ENCODE results near the gene PAK5. TPM values are rescaled to one million over a fixed set of nuclear protein-coding genes. Genes with fewer than 3 reads are reported as not detected.

Gene PAK5
- total and polyA plus RNA-seq, 4 donors: 0.02 to 0.17 (median 0.04) TPM; not detected in 1

GRCh38 chr20:9574181-9574580, 264.7 kb downstream of the PAK5 start:
- WGBS: 49% methylated on average over 7 of the region's 7 CpGs
- no peak overlapping the region for H3K27ac ChIP-seq (ENCODE audit: low read depth in 1 of 2, low read length in 2 of 2)

DNA sequence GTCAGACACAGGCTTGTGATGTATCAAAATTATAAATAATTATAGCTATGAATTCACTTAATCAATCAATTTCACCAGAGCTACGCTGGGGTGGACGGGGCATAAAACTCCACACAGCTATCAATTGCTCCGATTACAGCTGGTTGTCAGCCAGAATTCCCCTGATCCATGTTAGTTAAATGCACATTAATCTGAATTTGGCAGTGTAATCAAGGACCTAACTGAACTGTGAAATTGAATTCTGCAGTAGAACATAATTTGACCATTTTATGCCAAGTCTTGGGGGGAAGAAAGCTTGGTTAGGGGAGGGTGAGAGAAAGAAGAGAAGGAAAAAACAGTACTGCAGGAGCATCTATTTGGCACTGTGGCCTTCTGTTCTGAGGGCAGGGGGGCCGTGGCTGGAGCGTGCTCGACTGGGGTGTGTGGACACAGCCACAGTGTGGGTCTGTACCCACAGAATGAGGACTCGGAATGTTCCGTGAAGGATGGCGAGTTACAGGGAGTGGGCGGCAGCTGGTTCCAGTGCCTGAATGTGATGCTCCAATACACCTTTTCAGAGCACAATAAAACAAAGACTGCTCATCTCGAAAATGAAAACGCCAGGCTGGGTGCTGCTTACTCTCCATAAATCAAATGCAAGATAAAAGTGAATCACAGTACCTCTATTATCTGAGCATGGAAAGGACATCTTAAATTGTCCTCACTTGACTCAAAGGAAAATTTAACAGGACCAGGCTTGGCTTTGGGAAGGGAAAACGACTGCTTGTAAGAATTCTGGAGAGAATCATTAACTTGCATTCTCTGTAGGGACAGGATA, 265.3 kb downstream of the PAK5 start:
- 36% methylated on average over 13 of the region's 13 CpGs for WGBS
- no peak for DNase-seq (ENCODE audit: low spot score)
- peaks cover 0 to 9% (median 0%) of the 10 kb centered on the region in 4 donors for H3K27me3 ChIP-seq (ENCODE audit: control insufficient read depth in 4 of 4, insufficient read depth in 4 of 4, low read length in 3 of 4)
- H3K9me3 ChIP-seq (ENCODE audit: control insufficient read depth in 4 of 4, low read length in 3 of 4): peaks cover 0 to 4% (median 0%) of the 10 kb centered on the region in 4 donors
- no peak overlapping the region for H3K27ac ChIP-seq (ENCODE audit: low read depth in 1 of 2, low read length in 2 of 2)
- H3K4me3 ChIP-seq (ENCODE audit: low read depth in 1 of 3, low read length in 3 of 3): no peak overlapping the region
- no peak overlapping the region for H3K9ac ChIP-seq (ENCODE audit: low read depth in 1 of 2, low read length in 2 of 2)
- H3K4me1 ChIP-seq (ENCODE audit: control insufficient read depth in 4 of 4, insufficient read depth in 4 of 4, low read length in 3 of 4): no peaks in the 10 kb centered on the region
- H3K36me3 ChIP-seq (ENCODE audit: control insufficient read depth in 4 of 4, insufficient read depth in 3 of 4, low read depth in 1 of 4, low read length in 3 of 4): no peaks in the 10 kb centered on the region
- TF ChIP-seq FOXA2 (IDR thresholded peaks at IDR 0.05) (no peak), SP1 (IDR thresholded peaks at IDR 0.05) (no peak), GABPA (IDR thresholded peaks at IDR 0.05 in 1 of 2, conservative IDR thresholded peaks at IDR 0.05 in 1 of 2) (no peak), YY1 (IDR thresholded peaks at IDR 0.05) (no peak), CTCF (IDR thresholded peaks at IDR 0.05; ENCODE audit: low read depth, low read length, missing input control) (no peak)
- TF ChIP-seq, protein P1, sequence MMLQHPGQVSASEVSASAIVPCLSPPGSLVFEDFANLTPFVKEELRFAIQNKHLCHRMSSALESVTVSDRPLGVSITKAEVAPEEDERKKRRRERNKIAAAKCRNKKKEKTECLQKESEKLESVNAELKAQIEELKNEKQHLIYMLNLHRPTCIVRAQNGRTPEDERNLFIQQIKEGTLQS (IDR thresholded peaks at IDR 0.05): no peak
- TF ChIP-seq, protein P2, sequence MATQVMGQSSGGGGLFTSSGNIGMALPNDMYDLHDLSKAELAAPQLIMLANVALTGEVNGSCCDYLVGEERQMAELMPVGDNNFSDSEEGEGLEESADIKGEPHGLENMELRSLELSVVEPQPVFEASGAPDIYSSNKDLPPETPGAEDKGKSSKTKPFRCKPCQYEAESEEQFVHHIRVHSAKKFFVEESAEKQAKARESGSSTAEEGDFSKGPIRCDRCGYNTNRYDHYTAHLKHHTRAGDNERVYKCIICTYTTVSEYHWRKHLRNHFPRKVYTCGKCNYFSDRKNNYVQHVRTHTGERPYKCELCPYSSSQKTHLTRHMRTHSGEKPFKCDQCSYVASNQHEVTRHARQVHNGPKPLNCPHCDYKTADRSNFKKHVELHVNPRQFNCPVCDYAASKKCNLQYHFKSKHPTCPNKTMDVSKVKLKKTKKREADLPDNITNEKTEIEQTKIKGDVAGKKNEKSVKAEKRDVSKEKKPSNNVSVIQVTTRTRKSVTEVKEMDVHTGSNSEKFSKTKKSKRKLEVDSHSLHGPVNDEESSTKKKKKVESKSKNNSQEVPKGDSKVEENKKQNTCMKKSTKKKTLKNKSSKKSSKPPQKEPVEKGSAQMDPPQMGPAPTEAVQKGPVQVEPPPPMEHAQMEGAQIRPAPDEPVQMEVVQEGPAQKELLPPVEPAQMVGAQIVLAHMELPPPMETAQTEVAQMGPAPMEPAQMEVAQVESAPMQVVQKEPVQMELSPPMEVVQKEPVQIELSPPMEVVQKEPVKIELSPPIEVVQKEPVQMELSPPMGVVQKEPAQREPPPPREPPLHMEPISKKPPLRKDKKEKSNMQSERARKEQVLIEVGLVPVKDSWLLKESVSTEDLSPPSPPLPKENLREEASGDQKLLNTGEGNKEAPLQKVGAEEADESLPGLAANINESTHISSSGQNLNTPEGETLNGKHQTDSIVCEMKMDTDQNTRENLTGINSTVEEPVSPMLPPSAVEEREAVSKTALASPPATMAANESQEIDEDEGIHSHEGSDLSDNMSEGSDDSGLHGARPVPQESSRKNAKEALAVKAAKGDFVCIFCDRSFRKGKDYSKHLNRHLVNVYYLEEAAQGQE (IDR thresholded peaks at IDR 0.05): no peak

More at GRCh38 chr20:9574181-9574580, 264.7 kb downstream of the PAK5 start:
- no peak for DNase-seq (ENCODE audit: low spot score)
- H3K9me3 ChIP-seq (ENCODE audit: control insufficient read depth in 4 of 4, low read length in 3 of 4): peaks cover 0 to 3% (median 0%) of the 10 kb centered on the region in 4 donors
- no peak overlapping the region for H3K9ac ChIP-seq (ENCODE audit: low read depth in 1 of 2, low read length in 2 of 2)
- H3K4me1 ChIP-seq (ENCODE audit: control insufficient read depth in 4 of 4, insufficient read depth in 4 of 4, low read length in 3 of 4): no peaks in the 10 kb centered on the region
- peaks cover 0 to 9% (median 0%) of the 10 kb centered on the region in 4 donors for H3K27me3 ChIP-seq (ENCODE audit: control insufficient read depth in 4 of 4, insufficient read depth in 4 of 4, low read length in 3 of 4)
- no peak overlapping the region for H3K4me3 ChIP-seq (ENCODE audit: low read depth in 1 of 3, low read length in 3 of 3)
- TF ChIP-seq RXRA (IDR thresholded peaks at IDR 0.05) (no peak), ZBTB33 (IDR thresholded peaks at IDR 0.05) (no peak), EGR1 (IDR thresholded peaks at IDR 0.05; ENCODE audit: low read depth in 2 of 2) (no peak), RAD21 (IDR thresholded peaks at IDR 0.05) (no peak), FOXA1 (IDR thresholded peaks at IDR 0.05) (no peak), HNF4A (conservative IDR thresholded peaks at IDR 0.05) (no peak), NR2F2 (IDR thresholded peaks at IDR 0.05) (no peak), JUND (IDR thresholded peaks at IDR 0.05) (no peak), HNF4G (IDR thresholded peaks at IDR 0.05) (no peak), FOXA2 (IDR thresholded peaks at IDR 0.05) (no peak), CTCF (IDR thresholded peaks at IDR 0.05; ENCODE audit: low read depth, low read length, missing input control) (no peak), YY1 (IDR thresholded peaks at IDR 0.05) (no peak), SP1 (IDR thresholded peaks at IDR 0.05) (no peak), TAF1 (conservative IDR thresholded peaks at IDR 0.05) (no peak), MAX (IDR thresholded peaks at IDR 0.05) (no peak)
- TF ChIP-seq, protein P1 (IDR thresholded peaks at IDR 0.05): no peak
- no peaks in the 10 kb centered on the region for H3K36me3 ChIP-seq (ENCODE audit: control insufficient read depth in 4 of 4, insufficient read depth in 3 of 4, low read depth in 1 of 4, low read length in 3 of 4)
